ENCODE data around the gene THBS2.
"Not testable (repeated sequence)": the region's sequence is repeated elsewhere in the genome, so short reads cannot be mapped to it uniquely, and the experiment has no call there.

DNA sequence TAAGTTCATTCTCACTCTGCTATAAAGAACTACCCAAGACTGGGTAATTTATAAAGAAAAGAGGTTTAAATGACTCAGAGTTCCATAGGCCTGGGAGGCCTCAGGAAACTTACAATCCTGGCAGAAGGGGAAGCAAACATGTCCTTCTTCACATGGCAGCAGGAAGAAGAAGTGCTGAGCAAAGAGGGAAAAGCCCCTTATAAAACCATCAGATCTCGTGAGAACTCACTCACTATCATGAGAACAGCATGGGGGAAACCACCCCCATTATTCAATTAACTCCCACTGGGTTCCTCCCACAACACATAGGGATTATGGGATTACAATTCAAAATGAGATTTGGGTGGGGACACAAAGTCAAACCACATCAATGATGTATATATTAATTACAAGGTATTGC, 45.0 kb upstream of the THBS2 start:
- TF ChIP-seq, protein P1, sequence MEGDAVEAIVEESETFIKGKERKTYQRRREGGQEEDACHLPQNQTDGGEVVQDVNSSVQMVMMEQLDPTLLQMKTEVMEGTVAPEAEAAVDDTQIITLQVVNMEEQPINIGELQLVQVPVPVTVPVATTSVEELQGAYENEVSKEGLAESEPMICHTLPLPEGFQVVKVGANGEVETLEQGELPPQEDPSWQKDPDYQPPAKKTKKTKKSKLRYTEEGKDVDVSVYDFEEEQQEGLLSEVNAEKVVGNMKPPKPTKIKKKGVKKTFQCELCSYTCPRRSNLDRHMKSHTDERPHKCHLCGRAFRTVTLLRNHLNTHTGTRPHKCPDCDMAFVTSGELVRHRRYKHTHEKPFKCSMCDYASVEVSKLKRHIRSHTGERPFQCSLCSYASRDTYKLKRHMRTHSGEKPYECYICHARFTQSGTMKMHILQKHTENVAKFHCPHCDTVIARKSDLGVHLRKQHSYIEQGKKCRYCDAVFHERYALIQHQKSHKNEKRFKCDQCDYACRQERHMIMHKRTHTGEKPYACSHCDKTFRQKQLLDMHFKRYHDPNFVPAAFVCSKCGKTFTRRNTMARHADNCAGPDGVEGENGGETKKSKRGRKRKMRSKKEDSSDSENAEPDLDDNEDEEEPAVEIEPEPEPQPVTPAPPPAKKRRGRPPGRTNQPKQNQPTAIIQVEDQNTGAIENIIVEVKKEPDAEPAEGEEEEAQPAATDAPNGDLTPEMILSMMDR (IDR thresholded peaks at IDR 0.05), result not testable (repeated sequence)
- TF ChIP-seq POLR2AphosphoS5 (IDR thresholded peaks at IDR 0.05; ENCODE audit: insufficient read depth in 1 of 2, low read depth in 1 of 2); POLR2A (IDR thresholded peaks at IDR 0.05): not testable (repeated sequence)

Measured in vagina (tissue), 2 donors.